LNCAP (cell line): ENCODE data around the gene OR10G2.

Source experiments
- TF ChIP-seq, protein P1 (sequence below): fragments of 450-650 bp; IDR thresholded peaks from 2 replicates; pipeline ENCODE4 v1.5.1; 2017; ENCODE audit warnings: mild to moderate bottlenecking

The OR10G2 gene, protein sequence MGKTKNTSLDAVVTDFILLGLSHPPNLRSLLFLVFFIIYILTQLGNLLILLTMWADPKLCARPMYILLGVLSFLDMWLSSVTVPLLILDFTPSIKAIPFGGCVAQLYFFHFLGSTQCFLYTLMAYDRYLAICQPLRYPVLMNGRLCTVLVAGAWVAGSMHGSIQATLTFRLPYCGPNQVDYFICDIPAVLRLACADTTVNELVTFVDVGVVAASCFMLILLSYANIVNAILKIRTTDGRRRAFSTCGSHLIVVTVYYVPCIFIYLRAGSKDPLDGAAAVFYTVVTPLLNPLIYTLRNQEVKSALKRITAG

DNA sequence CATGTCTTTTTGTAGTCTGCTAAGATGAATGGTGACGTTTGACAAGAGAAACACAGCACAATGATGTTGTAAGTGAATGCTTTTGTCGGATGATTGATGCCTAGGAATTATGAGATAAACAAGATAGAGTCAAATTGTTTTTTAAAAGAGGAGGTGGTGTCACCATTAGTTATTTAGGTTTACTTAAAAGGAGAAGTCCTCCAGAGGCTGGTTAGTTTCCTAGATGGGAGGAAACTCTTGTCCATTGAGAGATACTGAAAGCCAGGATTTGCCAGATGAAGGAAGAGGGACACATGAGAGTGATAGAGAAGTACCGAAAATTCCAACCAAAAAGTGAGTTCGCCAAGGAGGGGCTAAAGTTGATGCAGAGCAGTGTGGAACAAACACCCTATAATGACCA is at the start of gene OR10G2:
TSS of gene OR10G2 (minus strand) at position 101 of the 400 bp plus-strand sequence. CDS start at position 3, 98 bp downstream.
- TF ChIP-seq, protein P1, sequence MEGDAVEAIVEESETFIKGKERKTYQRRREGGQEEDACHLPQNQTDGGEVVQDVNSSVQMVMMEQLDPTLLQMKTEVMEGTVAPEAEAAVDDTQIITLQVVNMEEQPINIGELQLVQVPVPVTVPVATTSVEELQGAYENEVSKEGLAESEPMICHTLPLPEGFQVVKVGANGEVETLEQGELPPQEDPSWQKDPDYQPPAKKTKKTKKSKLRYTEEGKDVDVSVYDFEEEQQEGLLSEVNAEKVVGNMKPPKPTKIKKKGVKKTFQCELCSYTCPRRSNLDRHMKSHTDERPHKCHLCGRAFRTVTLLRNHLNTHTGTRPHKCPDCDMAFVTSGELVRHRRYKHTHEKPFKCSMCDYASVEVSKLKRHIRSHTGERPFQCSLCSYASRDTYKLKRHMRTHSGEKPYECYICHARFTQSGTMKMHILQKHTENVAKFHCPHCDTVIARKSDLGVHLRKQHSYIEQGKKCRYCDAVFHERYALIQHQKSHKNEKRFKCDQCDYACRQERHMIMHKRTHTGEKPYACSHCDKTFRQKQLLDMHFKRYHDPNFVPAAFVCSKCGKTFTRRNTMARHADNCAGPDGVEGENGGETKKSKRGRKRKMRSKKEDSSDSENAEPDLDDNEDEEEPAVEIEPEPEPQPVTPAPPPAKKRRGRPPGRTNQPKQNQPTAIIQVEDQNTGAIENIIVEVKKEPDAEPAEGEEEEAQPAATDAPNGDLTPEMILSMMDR: no peak

DNA sequence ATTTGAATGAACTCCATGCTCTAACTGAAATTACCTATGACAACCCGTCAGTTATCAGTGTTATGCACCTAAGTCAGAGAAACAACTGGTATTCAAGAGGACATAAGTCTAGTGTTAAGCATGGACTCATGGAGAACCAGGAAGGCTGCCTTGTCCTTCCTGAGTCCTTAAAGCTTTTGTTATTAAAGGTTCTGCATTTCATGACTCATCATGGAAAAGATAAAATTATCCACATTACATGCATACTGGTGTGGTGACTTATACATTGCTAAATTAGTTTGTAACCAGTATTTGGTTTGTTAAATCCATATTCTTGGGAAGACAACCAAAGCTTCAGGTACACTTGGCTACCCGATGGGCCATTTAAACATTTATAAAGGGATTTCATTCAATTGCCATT is 45.3 kb upstream of the OR10G2 start:
- TF ChIP-seq, protein P1: no peak

DNA sequence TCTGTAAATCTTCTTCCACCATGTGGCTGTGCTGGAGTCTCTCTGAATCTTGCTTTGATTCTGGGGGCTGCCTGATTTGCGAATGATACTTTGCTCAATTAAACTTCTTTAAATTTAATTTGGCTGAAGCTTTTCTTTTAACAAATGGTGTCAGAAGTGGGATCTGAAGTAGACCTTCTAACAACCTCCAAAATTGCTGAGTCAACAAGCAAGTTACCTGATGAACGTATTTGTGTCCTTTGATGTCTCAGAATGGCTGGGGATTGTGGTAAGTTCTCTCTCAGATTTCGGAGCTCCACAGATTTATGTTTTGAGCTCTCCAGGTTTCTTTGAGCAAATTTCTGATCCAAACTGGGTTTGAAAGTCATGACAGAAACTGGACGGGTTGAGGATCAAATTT is 40.8 kb upstream of the OR10G2 start:
- TF ChIP-seq, protein P1: no peak

DNA sequence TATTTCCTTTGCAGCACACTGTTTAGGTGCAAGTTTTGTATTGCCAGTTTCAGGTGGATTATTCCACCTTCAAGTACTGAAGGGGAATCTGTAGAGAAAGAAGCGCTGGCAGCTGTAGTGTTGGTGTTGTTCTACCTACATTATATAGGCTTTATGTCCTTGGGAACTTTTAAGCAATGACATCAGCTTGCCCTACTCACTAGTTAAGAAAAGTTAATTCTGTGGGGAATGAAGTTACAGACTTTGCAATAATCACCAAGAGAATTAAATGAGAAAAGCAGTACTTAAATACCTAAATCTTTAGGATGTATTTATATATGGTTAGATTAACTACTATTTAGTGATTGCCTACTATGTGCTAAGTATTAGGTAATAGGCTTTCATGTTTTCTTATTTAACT is 39.0 kb upstream of the OR10G2 start, which contains the start of gene OR4E1:
TSS of gene OR4E1 (minus strand) at position 101 of the 400 bp plus-strand sequence. CDS start 2,883 bp downstream, outside the sequence.
- TF ChIP-seq, protein P1: no peak

DNA sequence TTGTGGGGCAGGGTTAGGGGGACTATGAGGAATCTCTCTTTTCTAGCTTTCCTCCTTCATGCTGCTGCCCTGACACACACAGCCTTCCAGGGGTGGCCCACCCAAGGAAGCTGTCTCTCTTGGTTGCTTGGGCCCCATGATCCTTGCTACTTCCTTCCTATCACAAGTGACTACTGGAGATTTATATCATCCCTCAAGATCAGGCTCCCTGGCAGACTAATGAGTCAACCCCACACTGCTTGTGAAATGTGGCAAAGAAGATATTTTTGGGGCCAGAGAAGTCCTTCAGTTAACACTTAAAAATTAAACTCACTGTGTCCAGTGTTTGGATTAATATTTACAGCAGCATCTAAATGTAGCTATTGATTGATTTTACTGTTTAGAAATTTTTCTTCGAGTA is 37.4 kb upstream of the OR10G2 start:
- TF ChIP-seq, protein P1: no peak

DNA sequence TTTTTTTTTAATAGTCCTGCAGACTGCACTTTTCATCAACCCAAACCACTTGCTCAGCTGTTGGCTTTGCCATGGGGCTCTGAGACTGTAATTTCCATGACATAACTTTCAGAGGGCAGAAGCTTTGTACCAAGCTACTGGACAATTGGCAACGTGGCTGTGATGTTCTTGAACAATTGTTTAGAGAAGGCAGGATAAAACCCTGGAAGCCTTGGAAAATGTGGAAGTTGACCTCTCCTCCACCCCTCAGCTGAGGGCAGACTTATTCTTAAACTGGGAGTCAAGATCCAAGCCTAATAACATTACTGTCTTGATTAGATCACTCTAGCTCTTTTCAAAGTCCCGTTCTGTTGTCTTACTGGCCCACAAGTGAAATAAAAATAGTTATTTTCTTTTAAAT is 36.6 kb upstream of the OR10G2 start:
- TF ChIP-seq, protein P1: no peak

DNA sequence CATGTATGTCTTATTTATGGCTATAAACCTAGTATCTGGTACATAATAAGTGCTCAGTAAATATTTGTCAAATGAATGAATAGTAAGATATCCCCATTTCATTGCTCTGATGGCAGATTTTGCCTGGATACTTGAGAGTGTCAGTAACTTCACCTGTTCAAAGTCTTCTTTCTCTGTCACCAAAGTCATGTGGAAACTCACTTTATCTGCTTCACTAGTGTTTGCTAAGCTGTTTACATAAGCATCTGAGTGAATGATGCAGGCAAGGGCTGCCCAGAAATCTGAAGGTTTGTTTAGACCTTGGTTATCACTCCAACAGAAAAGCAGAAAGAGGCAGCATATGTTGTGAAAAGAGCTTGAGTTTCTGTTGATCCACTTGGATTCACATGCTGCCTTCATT is 34.5 kb upstream of the OR10G2 start:
- TF ChIP-seq, protein P1: no peak
